ENCODE measurements around the gene MAMSTR. TPM values are rescaled to one million over a fixed set of nuclear protein-coding genes. Genes with fewer than 3 reads are reported as not detected.

Gene MAMSTR
- total RNA-seq, 1 experiment from 2014 or later, result 1.6 TPM

DNA sequence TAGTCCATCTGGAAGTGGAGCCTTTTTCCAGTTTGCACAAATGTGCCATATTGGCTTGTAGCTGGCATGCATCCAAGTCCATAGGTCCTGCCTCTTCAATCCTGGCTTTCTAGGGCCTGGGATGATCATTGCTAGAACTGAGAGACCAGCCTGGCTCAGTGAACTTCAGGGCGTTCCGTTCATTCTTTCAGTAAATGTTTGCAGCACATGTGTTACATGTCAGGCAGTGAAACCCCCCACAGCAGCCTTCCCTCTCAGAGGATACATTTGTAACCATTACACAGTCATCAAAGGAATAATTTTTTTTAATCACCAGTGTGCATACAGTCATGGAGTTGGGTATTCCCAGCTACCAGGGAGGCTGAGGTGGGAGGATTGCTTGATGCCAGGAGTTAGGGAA lies 14.1 kb downstream of the MAMSTR start:
- no peak overlapping the region for H3K4me3 Mint-ChIP-seq
- no peak overlapping the region for H3K14ac ChIP-seq (ENCODE audit: insufficient read depth, low read length)
- H3K27me3 Mint-ChIP-seq (ENCODE audit: low read depth), result peaks cover 2% of the 10 kb centered on the region; the same call in 1 of the 2 replicates
- H2BK20ac ChIP-seq (ENCODE audit: low read depth, low read length, poor library complexity, severe bottlenecking), result no peak overlapping the region
- no peaks in the 10 kb centered on the region for H3K79me1 ChIP-seq (ENCODE audit: insufficient read depth, low read depth, low read length, poor library complexity, severe bottlenecking)
- no peak overlapping the region for H3K23ac ChIP-seq (ENCODE audit: insufficient read length, low read depth, low read length)
- no peaks in the 10 kb centered on the region for H3K9me3 ChIP-seq (ENCODE audit: control insufficient read depth, low read depth, low read length)
- H4K20me1 ChIP-seq (ENCODE audit: control insufficient read depth, insufficient read depth, insufficient read length), result no peaks in the 10 kb centered on the region
- no peak overlapping the region for H2AFZ ChIP-seq (ENCODE audit: low read length)
- H4K91ac ChIP-seq (ENCODE audit: insufficient read length, low read depth, low read length), result no peak overlapping the region
- H3K18ac ChIP-seq (ENCODE audit: insufficient read length, low read depth, low read length), result no peak overlapping the region
- H3K27me3 ChIP-seq (ENCODE audit: insufficient read depth, low read length), result no peaks in the 10 kb centered on the region
- H3K79me2 ChIP-seq (ENCODE audit: insufficient read depth, low read length), result no peaks in the 10 kb centered on the region
- H4K8ac ChIP-seq (replicated peaks; ENCODE audit: insufficient read length, low read depth, low read length), result no peak overlapping the region
- H2BK5ac ChIP-seq (ENCODE audit: insufficient read length, low read length), result no peak overlapping the region
- H2BK15ac ChIP-seq (ENCODE audit: low read depth, low read length), result no peak overlapping the region
- no peak overlapping the region for H3K27ac Mint-ChIP-seq
- no peaks in the 10 kb centered on the region; the same call in 1 of the 2 replicates for H3K4me1 ChIP-seq (ENCODE audit: insufficient read depth, low read length)
- whole genome bisulfite sequencing (ENCODE audit: extremely low coverage, insufficient read length, low lambda C conversion rate), result no CpG with 5 or more reads among the region's 2 CpGs
- peaks cover 7 to 8% of the 10 kb centered on the region in 2 experiments for H3K4me1 Mint-ChIP-seq
- no peak overlapping the region for H3T11ph ChIP-seq (ENCODE audit: low read length)
- no peak overlapping the region for H2AK5ac ChIP-seq (ENCODE audit: insufficient read length, low read length)
- DNase-seq, result no peak
- peaks cover 26 to 35% (median 33%) of the 10 kb centered on the region in 3 experiments for H3K36me3 Mint-ChIP-seq (ENCODE audit: insufficient read depth in 1 of 3, low read depth in 3 of 3)
- H2BK120ac ChIP-seq (ENCODE audit: low read depth, low read length, poor library complexity, severe bottlenecking), result no peak overlapping the region
- peaks cover 2 to 4% of the 10 kb centered on the region in 2 experiments; a peak in 4 of 5 replicates for H3K9me3 Mint-ChIP-seq
- H4K5ac ChIP-seq (ENCODE audit: insufficient read length, low read depth, low read length), result no peak overlapping the region
- no peaks in the 10 kb centered on the region for H3K23me2 ChIP-seq (ENCODE audit: insufficient read length, low read depth, low read length, poor library complexity, severe bottlenecking)
- no peak overlapping the region for H3K27ac ChIP-seq (ENCODE audit: insufficient read length, low read depth, low read length)
- H3K9ac ChIP-seq (ENCODE audit: extremely low read depth, insufficient read length, low read length), result no peak overlapping the region
- TF ChIP-seq, protein P1, sequence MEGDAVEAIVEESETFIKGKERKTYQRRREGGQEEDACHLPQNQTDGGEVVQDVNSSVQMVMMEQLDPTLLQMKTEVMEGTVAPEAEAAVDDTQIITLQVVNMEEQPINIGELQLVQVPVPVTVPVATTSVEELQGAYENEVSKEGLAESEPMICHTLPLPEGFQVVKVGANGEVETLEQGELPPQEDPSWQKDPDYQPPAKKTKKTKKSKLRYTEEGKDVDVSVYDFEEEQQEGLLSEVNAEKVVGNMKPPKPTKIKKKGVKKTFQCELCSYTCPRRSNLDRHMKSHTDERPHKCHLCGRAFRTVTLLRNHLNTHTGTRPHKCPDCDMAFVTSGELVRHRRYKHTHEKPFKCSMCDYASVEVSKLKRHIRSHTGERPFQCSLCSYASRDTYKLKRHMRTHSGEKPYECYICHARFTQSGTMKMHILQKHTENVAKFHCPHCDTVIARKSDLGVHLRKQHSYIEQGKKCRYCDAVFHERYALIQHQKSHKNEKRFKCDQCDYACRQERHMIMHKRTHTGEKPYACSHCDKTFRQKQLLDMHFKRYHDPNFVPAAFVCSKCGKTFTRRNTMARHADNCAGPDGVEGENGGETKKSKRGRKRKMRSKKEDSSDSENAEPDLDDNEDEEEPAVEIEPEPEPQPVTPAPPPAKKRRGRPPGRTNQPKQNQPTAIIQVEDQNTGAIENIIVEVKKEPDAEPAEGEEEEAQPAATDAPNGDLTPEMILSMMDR (conservative IDR thresholded peaks at IDR 0.05), result no peak
- H3K4me2 ChIP-seq (ENCODE audit: insufficient read depth, insufficient read length, low read length), result no peak overlapping the region
- H2BK12ac ChIP-seq (ENCODE audit: insufficient read length, low read depth, low read length), result no peak overlapping the region
- no peak overlapping the region for H3K4ac ChIP-seq (ENCODE audit: low read depth, low read length)
- H3K56ac ChIP-seq (ENCODE audit: insufficient read length, low read depth, low read length), result no peak overlapping the region

Data from H9 (cell line).